NCI-H446 treated with DMSO at 0.1 percent for 48 hours (cell line): Measurements from ENCODE around the gene TMEM150C.
"Not testable (repeated sequence)": the region's sequence is repeated elsewhere in the genome, so short reads cannot be mapped to it uniquely, and the experiment has no call there.

Source experiments
- DNase-seq: peaks from one replicate; lab custom pipeline; 2025; lab: John Stamatoyannopoulos, UW

The TMEM150C gene

GRCh38 chr4:82569076-82569475 lies 7.3 kb upstream of the TMEM150C start:
- DNase-seq = no peak

DNA sequence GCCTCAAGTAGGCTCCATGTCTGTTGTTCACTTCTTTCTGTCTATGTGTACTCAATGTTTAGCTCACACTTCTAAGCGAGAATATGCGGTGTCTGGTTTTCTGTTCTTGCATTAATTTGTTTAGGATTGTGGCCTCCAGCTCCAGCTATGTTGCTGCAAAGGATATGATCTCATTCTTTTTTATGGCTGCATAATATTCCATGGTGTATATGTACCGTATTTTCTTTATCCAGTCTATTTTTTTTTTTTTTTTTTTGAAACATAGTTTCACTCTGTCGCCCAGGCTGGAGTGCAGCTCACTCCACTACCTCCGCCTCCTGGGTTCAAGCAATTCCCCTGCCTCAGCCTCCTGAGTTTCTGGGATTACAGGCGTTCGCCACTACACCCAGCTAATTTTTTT lies 5.7 kb upstream of the TMEM150C start:
- DNase-seq = no peak

DNA sequence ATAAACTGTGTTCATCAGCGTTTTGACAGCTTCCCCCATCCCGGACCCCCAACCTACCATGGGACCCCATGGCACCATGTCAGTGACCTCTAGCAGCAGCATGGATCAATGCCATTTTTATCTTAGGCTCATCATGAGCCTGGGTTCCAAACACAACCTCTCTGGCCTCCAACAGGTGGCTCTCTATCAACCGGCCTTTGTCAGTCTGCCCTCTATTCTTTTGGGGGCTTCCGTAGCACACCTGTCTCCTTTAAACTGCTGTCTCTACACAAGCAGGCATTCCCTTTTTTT lies 721 bp upstream of the TMEM150C start:
- no peak for DNase-seq

DNA sequence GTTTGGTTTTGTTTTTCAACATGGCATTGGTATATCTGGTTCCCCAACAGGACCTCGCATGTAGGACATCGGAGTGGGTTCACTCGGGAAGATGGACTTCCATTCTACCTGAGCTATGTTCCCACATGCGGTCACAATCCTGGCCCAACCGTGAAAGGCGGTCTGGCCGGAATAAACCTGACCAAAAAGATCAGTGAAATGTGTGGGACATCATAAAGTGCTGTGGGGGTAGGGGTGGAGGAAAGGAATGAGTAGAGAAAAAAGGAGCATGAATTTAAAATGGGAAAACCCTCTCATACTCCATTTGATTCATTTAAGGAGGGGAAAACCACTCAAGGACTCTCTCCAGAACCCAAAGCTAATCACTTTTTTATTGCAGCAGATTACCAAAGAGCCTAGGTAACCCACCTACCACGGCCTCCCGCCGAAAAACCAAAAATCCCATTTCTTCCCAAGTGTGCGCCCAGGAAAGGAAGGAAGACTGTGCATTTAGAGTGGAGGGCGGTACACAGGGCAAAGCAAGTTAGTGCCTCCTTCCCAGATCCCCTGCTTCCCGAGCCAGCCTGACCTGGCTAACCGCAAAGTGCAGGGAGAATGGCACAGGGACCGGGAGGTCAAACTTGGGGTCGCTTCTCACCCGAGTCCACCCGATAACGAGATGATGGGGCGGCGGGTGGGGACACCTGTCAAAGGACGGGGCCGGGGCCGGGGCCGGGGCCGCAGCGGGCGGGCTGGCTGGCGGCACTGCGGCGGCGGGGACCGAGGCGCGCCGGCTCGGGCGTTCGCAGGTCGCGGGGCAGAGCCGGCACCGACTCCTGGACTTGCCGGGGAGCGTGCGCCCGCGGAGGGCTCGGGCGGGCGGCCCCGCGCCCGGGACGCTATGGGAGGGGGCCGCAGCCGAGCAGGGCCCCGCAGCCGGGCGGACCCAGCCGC lies 669 bp downstream of the TMEM150C start:
- no peak for DNase-seq

DNA sequence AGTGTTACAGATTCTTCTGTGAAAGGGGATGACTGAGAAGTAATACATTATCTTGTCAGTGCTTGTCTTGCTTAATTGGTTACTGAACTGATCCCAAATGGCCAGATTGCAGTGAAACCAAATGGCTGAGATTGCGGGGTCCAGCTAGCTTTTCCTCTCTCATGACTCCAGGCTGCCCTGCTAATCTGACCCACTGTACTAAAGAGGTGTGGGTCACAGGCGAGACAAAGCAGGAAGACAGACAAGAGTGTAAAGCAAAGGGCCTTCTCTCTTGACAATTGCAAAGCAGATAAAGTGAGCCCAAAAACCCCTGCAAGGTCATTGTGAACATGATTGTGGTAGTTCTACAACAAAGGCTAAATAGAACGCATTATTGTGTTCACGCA lies 2.1 kb downstream of the TMEM150C start:
- DNase-seq = no peak

DNA sequence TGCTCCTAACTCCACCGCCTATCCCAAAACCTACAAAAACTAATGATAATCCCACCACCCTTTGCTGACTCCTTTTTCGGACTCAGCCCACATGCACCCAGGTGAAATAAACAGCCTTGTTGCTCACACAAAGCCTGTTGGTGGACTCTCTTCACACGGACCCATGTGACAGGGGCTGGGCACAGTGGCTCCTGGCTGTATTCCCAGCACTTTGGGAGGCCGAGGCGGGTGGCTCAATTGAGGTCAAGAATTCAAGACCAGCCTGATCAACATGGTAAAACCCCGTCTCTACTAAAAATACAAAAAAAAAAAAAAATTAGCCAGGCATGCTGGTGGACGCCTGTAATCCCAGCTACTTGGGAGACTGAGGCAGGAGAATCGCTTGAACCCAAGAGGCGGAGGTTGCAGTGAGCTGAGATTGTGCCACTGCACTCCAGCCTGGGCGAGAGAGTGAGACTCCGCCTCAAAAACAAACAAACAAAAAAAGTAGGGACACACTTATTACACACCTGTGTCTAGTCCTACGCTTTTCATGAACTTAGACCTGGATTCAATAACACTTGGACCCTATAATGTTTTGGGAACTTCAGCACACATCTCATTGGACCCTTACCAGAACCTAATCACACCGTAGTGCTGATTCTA lies 2.6 kb downstream of the TMEM150C start:
- not testable (repeated sequence) for DNase-seq

DNA sequence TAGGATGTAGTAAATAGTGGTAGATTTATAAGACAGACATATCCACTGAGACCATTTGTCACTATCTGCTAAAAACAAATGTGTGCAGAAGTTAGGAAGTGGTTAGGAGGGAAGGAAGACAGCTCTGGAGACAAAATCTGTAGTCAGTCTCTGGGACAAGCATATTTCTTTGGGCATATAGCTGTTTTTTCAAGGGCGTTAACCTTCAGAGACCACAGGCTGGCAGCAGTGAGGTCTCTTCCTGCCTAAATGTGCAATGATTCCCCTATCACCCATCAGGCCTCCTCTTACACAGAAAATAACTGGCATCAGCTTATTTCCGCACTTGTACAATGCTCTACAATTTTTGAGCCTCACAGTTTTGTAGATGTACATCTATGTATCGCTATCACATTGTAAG lies 6.5 kb downstream of the TMEM150C start:
- no peak for DNase-seq

- DNase-seq = no peak
Observed at GRCh38 chr4:82553020-82553419, 8.8 kb downstream of the TMEM150C start.

- no peak for DNase-seq
Observed at GRCh38 chr4:82551734-82552133, 10.1 kb downstream of the TMEM150C start.

- DNase-seq = not testable (repeated sequence)
Observed at GRCh38 chr4:82547850-82548249, 13.9 kb downstream of the TMEM150C start.

- no peak for DNase-seq
Observed at GRCh38 chr4:82543131-82543530, 18.7 kb downstream of the TMEM150C start.

DNA sequence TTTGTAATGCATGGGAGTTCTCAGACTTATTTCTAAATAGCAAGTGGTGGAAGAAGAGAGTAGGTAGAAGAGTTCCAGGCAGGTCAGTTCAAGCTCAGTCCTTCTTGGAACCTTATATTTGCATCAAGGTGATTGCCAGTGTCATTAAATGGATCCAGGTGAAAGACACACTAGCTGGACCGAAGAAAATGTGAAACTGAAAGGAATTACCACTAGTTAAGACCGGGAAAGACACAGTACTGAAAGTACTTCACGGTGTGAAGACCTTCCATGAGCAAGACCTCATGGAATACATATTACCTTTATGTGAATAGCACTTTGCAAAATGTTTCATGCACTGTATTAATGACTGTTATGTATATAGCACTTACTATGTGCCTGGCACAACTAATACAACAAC lies 19.1 kb downstream of the TMEM150C start:
- DNase-seq = no peak

DNA sequence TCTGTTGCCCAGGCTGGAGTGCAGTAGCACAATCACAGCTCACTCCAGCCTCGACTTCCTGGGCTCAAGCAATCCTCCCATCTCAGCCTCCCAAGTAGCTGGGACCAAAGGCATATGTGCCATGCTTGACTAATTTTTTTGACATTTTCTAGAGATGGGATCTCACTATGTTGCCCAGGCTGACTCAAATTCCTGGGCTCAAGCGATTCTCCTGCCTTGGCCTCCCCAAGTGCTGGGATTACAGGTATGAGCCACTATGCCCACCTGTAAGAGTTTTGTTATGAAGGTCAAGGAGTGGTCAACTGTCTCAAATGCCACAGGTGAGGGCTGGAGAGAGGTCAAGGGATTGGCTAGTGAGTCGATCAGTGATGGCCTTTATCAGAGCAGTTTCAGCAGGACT lies 32.5 kb downstream of the TMEM150C start:
- no peak for DNase-seq

DNA sequence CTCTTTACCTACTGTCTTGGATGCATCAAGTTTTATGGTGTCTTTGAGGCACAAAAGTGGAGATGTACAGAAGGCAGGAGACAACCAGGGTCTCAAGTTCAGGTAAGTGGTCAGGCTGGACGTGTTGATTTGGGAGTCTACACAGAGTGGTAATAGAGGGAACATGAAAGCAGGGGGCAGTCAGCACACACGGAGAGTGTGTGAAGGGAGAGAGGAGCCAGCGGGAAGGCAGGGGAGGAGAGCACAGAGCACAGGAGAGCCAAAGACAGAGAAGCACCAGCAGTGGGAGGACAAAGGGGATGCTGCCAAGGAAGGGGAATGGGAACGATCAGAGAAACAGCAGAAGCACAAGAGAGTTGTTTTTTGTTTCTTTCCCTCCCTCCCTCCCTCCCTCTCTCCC lies 32.9 kb downstream of the TMEM150C start:
- DNase-seq = no peak

DNA sequence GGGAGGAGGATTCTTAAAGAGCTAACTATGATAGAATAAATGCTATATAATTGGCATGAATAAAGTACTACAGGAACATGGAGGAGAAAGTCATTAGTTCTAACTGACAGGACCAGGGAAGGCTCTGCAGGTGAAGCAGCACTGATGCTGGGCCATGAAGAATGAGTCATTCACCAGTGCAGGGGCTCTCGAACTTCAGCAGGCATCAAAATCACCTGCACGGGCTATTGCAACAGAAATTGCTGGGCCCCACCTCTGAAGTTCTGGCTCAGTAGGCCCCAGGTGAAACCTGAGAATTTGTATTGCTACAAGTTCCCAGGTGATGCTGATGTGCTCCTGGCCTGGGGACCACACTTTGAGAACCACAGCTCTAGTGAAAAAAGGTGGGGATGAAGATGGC lies 33.7 kb downstream of the TMEM150C start:
- DNase-seq = no peak

DNA sequence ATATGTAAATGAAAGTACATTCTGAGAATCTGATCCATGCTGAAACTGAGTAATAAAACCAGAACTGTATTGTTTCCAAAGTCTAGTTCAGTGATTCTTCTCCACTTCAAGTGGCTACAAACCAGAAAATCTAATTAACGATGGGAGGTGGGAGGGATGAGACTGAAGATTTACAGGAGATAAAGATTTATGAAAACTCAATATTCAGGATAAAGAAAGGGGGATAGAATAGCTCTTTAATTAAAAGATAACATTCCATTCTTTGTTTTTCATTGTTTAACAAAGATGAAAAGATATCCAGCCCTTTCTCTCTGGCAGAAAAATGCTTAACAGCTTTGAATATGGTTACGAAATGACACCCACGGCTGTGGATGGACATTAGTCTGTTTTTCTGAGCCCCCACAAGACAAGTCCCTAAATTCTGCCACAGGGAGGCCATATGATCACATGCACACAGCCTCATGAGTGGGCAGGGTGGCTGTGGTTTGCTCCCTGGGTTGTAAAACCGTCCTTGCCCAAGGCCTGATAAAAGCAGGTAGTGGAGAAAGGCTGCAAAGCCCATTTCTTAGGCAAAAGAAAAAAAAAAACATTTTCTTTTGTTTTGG lies 36.4 kb downstream of the TMEM150C start:
- no peak for DNase-seq

GRCh38 chr4:82524570-82525152 lies 37.1 kb downstream of the TMEM150C start:
- no peak for DNase-seq

DNA sequence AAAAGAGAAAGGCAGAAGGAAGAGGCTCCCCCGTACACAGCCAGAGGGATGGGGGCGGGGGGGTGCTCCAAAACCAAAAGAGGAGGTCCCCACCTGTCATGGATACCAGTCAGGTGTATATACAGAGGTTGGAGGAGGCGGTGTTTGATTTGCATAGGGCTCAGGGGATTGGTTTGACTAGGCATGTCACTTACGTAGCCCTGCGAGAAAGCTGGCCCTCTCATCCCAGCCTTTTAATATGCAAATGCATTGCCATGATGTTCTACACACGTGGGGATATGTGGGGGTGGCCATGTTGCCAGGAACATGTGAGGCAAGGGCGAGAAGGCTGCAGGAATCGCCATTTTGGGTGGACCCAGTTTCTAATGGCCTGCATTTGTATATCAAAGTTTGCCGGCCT lies 38.6 kb downstream of the TMEM150C start:
- DNase-seq = no peak

DNA sequence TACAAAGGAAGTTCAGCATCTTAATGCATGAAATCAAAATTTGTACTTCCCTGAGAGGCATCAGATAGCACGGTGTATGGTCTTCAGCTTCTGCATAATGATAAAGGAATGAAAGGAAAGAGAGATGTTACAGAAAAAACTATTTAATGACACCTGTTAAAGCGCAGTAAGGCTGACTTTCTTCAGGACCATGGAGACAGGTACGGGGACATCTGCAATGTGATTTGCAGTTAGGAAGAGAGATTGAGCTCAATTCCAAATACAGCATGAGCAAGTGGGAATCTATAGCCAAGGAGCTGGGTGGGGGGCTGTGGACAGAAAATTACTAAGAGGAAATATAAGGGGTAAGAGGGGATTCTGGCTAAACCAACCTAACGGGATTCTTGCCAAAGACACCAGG lies 39.3 kb downstream of the TMEM150C start:
- no peak for DNase-seq

- no peak for DNase-seq
Observed at GRCh38 chr4:82521283-82521682, 40.5 kb downstream of the TMEM150C start.

DNA sequence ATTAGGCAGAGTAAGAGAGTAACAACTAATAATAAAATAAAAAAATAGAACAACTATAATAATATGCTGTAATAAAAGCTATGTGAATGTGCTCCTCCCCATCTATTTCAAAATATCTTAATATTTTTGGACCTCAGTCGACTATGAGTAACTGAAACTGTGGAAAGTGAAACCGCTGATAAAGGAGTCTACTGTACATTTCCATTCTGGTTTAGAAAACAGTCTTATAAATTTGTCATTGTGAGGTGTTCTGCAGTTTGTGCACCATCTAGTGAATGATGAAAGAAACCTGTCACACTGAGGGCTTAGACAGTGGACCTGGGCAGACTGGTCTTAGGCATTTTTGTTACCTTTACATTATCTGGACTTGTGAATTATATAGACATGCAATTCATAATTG lies 42.0 kb downstream of the TMEM150C start:
- DNase-seq = no peak

- no peak for DNase-seq
Observed at GRCh38 chr4:82519072-82519471, 42.7 kb downstream of the TMEM150C start.

- no peak for DNase-seq
Observed at GRCh38 chr4:82517043-82517442, 44.7 kb downstream of the TMEM150C start.
